GM18498 (cell line): Measurements from ENCODE around the gene ANKS1B.
"Not testable (repeated sequence)": the region's sequence is repeated elsewhere in the genome, so short reads cannot be mapped to it uniquely, and the experiment has no call there.

Experiments
- ATAC-seq: cut with Tn5 transposase; IDR thresholded peaks from one replicate; pipeline ENCODE4 v1.9.1; 2021; ENCODE audit warnings: mild to moderate bottlenecking, moderate library complexity; ENCODE audit not compliant: unreplicated experiment

Gene ANKS1B

DNA sequence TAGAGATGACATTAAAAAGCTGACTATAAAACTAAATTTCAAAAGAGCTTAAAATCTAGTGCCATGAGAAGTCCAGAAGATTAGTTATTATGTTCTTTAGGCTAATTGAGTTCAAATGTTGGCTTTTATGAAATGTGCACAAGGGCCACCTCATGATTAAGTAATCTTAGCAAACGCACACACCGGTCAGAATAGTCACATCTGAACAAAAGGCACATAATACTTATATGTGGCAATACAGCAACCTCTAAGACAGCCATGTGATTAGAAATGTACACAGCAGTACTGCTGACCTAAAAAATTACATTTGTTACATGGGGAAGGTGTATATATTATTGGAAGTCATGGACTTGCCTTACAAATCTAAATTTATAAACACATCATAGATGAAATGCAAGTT is 681.9 kb downstream of the ANKS1B start:
- no peak for ATAC-seq

DNA sequence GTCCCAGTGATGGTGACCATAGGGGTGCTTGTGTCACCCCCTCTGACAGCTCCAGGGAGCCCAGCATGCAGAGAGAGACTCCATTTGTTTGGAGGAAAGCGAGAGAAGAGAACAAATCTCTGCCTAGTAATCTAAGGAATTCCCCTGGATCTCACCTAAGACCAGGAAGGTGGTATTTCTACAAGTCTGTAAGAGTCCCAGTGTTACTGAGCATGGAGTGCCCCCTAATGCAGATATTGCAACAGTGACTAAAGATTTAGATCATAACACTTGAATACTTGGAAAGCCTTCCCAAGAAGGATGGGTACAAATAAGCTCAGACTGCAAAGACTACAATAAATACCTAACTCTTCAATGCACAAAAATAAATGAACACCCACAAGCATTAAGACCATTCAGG is 697.6 kb downstream of the ANKS1B start:
- ATAC-seq: no peak

DNA sequence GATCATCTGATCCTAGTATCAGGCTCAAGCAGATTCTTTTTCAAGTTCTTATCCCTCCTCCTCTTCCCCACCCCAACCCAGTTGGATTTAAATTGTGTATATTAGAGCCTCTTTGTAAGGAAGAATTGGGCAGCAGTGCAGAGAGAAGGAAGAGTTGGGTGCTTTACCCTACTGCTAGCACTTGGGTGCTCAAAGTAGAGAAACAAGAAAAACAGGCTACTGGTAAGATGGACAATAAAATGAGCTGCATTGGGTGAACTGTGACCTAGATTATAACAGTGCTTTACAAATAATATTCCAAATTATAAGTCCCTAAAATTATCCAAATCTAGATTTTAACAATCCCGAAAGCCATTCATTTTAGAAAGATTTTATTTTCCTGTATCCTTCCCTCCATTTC is 700.6 kb downstream of the ANKS1B start:
- ATAC-seq: no peak

DNA sequence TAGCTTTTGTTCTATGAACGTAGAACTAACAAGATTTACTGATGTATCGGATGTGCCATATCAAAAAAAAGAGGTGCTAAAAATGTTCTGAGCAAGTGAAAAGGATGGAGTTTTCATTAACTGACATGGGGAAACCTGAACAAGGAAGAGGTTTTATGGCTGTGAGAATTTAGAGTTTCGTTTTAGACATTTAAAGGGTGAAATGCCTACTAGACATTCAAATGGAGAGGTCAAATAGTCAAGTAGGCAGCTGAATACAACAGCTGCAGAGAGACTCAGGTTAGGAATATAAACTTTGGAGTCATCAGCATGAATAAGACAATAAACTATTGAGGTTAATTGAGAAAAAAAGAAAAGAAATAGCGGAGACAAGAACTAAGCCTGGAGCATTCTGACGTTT is 702.1 kb downstream of the ANKS1B start:
- ATAC-seq: no peak

DNA sequence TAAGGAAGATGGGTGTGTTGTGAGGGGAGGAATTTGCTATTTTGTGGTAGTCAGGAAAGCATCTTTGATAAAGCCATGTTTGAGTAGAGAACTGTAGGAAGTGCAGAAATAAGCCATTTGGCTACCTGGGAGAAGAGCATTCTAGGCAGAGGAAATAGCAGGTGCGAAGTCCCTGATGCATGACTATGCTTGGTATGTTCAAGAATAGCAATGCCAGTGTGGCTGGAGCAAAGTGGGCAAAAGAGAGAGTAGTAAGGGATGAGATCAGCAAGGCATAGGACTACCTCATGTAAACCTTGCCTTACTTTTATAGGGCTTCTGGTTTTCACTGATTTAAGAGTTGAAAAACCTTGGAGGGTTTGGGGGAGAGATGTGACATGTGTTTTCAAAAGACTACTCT is 702.6 kb downstream of the ANKS1B start:
- ATAC-seq: no peak

DNA sequence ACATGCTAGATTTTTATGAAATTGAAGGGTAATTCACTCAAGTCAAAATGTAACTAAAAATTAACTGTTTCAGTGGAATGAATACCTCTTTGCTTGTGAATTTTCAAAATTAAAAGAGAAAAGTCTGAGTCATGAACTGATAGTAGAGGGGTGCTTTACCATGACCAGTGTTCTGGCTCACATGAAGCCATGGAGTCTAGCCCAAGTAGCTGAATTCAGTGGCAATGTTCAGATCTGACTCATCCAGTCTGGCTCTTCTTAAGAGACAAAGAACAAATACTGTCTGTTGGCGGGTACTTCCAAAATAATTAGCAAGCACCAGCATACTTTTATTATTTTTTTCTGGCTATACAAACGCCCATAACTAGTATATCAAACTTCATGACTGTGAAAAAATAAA is 703.5 kb downstream of the ANKS1B start:
- ATAC-seq: no peak

DNA sequence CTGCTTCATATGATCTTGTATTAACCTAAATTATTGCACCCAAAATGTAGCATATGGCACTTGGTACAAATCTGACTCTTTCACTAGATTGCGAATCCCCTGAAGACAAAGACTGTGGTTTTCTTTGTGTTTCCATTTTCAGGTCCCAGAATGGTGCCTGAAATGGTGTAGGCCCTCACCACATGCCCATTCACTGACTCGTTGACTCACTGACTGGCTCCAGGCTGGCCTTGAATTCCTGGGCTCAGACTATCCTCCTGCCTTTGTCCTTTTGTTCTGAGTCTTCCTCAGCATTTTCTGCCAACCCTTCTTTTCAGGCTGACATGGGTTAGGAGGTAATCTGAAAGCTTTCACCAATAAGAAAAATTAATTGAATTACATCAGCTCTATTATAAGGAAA is 705.8 kb downstream of the ANKS1B start:
- no peak for ATAC-seq

DNA sequence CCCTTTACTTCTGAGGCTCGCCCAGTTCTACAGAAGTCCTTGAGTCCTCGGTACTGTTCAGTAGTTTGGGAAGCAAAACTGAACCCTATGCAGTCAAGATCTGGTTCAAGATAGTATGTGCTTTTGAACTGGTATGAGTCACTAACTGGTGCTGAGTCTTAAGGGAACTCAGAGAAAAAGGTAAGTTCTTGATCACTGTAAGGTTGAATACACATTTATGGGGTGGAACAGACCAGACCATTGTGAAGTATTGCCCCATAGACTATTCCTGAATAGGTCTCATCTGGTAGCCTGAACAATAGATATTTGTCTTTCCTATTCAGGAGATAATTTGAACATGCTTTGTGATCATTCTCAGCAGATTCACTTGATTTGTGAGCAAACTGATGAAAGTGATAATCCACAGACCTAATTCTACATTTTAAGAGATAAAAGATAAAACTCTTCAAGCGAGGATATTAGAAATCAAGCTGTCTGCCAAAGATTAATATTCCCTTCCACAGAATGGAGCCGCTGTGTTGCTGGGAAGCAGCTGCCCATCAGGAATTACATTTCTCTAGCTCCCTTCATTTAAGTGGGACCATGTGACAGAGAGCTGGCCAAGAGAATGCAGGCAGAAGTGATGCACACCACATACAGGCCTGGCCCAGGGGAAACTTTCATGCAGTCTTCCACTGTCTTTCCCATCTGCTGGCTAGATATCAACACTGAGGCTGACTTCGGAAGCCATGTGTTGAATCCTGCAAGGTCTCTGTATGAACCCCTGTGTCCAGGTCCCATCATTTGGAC is 707.0 kb downstream of the ANKS1B start:
- ATAC-seq: no peak

DNA sequence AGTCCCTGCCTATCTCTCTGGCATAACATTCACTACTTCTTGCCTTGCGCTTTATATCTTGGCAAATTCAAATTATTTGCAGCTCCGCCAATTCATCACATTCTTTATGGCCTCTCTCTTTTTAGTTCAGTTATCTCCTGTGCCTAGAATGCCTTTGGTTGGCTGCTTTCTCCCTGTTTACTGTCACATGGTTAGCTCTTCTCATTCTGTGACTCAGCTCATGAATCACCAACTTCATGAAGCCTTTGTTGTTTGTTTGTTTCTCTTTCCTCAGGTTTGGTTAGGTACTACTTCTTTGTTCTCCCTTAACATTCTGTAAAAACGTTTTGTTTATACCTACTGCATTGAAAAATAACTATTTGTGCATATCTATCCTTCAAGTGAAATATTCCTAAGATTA is 713.7 kb downstream of the ANKS1B start:
- ATAC-seq: no peak

DNA sequence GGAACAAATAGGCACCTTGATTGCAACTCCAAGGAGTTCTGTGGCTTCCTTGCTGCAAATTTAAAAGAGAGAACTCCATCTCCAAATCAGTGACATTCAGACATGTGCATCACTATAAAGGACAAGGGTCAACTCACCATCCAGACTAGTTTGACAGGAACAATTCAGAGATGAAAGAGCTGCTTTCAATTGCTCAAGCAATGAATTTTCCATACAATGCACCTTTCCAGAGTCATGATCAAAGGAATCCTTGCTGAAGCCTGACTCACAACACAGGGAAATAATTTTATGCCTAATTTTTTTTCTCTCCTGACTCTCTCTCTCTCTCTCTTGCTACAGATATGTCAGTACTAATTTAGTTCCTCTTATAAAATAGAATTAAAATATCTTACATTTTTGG is 717.7 kb downstream of the ANKS1B start:
- no peak for ATAC-seq

DNA sequence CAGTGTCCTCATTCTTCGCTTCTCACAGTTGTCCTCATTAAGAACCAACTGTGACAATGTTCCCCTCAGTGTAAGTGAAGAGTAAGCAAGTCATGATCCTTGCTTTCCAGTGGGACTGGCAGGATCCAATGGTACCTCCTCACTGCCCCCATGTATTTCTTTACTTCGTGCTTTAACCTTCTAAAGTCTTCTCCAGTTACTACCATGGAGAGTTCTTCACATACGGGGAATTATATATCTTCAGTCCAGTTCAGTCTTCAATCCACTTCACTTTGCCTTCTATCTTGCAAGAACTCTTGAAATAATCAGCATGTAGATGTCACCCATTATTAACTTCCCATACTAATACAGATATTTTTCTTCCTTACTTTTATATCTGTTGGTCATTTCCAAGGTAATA is 719.1 kb downstream of the ANKS1B start:
- no peak for ATAC-seq

DNA sequence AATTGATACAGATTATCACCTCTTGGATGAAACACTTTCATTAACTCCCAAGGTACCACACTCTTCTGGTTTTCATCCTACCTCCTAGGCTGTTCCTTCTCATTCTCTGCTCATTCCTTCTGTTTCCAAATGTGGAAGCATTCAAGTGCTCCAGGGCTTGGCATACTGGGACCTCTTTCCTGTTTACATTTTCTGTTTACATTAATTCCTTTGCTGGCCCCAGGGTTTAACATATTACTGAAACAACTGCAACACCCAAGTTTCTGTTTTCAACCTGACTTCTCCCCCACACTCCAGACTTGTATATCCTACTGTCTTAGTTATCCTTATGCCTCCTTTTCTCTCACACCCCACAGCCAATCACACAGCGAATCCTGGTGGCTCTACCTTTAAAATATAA is 723.5 kb downstream of the ANKS1B start:
- no peak for ATAC-seq

DNA sequence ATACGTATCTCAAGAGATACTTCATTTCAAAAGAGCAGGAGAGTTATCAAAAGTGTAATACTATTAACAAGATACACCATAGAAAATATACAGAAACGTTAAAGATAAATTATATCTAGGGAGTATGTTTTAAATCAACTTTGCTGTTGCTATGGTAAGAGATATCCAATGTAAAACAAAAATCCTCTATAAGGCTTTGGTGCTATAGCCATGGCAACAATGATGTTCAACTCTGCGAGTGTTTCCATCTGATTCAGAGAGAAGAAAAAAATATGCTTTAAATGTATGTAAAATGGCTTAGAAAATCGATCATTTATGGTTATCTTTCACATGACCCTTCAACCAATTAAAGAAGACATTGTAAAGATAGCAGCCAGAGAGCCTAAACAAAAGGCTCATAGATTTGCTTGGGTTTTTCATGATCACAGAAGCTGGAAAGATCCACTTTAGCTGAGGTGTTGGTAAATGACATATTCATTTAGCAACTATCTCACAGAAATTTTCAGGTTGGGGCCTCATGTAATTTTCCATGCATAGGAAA is 724.2 kb downstream of the ANKS1B start:
- ATAC-seq: no peak

DNA sequence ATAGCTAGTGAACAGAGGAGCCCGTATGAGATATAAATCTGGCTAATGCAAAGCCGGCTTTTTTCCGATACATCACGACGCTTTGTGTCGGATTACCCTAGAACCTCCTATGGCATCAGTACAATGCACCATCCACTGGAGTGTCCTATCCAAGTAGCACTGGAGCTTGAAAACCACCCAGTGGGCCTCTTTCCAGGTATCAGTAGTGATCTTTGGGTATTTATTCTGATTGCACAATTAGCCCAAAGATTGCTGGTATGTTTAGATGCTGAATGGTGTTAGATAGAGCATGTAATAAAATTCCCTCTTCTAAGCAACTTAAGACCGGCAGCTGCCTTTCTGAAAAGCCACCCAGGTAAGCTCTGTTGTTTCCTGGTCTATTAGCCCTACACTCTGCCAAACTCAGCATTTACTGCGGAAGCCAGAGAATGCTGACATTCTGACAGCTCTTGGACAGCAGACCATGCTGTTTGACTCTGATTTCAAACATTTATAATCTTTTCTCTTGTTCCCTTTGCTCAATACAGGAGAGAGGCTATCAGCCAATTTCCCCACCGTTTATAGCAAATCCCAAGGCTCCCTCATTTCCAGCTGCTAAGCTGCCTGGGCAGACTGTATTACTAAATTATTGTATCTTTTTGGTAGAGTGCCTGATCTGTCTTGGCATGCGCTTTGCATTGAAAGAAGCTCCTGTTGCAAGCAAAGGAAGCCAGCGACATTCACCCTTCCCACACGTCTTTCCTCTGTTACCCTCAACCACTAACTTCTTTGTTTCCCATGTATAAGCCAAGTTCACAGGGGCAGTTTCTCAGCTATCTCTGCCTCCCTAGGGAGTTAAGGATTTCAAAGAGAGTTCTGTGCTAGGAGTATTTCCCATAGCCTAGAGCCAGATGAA is 725.4 kb downstream of the ANKS1B start:
- ATAC-seq: no peak

DNA sequence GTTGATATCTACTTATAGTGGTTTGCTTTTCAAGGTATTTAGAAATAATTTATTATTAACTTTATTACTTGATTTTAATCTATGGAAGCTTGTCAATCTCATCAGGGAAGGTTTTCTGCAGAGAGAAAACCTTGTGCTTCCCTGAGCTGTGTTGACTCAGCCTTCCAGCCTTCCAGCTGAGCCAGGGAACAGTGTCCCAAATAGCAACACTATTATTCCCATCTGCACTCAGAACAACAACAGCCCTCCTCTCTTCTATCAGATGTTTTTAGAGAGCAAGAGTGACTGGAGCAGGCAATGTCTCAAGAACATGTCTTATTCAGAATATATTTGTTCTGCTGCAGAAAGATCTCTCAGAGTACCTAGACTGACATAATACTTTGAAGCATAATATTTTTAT is 727.1 kb downstream of the ANKS1B start:
- no peak for ATAC-seq

DNA sequence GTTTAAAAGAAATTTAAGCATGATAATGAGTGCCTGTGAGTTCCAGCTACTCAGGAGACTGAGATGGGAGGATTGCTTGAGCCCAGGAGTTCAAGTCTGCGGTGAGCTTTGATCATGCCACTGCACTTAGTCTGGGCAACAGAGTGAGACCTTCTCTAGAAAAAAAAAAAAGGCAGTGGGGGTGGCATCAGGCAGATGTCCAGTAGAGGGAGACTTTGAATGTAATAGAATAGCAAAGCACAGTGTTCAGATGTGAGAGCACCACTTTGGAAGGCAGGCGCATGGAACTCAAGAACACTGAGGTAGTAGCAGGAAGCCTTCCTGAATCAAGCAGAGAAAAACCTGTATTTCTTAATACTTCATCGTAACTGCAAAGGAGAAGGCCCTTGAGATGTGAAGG is 731.7 kb downstream of the ANKS1B start:
- no peak for ATAC-seq

DNA sequence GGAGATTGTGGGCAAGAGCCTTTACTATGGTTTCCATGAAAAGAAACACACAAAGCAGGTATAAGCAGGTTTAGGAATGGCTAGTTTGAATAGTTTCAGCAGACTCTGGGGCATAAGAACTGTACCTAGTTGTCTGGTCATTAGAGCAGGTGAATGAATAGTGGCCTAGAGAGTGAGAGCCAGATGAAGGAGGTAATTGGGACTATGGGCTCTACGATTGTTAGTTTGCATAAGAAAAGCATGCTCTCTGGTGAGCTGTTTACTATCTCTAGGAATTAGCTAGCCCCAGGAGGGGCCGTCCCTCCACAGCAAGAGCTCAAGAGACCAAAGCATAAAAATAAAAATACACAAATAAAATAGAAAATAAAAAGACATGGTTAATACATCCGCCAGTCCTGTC is 734.6 kb downstream of the ANKS1B start:
- ATAC-seq: no peak

DNA sequence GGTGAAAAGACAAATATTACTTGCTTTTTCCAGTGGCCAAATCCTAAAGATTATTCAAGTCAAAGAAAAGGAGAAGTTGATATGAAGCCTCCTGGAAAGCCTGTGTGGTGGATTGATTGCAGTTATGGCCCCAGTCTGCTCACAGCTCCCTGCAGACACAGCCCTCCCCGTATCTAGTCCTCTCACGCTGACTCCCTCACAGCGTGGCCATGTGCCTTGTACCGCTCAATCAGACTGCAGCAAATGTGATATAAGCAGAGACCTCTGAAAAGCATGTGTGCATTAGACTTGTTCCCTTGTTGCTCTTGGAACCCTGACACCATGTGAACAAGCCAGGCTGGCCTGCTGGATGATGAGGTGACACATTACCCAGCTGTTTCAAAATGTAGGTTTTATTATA is 735.2 kb downstream of the ANKS1B start:
- no peak for ATAC-seq

DNA sequence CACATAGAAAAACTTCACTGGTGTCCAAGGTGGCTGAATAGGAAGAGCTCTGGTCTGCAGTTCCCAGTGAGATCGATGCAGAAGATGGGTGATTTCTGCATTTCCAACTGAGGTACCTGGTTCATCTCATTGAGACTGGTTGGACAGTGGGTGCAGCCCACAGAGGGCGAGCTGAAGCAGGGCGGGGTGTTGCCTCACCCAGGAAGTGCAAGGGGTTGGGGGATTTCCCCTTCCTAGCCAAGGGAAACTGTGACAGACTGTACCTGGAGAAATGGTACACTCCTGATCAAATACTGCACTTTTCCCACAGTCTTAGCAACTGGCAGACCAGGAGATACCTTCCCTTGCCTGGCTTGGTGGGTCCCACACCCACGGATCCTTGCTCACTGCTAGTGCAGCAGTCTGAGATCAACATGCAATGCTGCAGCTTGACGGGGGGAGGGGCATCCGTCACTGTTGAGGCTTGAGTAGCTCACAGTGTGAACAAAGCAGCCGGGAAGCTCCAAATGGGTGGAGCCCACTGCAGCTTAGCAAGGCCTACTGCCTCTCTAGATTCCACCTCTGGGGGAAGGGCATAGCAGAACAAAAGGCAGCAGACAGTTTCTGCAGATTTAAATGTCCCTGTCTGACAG is 746.7 kb downstream of the ANKS1B start:
- not testable (repeated sequence) for ATAC-seq

DNA sequence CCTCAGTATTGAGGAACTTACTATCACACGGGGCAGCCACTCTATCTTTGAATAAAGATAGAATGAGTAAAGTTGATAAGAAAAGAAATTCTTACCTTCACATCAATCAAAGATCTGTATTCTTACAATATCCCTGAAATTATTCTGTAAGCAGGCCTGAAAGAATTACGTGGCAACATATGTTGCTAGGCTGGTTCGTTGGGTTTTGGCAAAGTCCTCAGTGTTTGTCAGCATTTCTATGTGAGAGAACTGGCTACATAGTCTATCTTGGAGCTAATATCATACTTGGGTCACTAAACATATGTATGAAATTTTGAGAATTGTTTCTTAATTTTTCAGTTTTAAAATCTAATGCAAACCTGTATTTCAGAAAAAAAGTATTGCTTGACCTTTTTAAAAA is 749.4 kb downstream of the ANKS1B start:
- no peak for ATAC-seq

DNA sequence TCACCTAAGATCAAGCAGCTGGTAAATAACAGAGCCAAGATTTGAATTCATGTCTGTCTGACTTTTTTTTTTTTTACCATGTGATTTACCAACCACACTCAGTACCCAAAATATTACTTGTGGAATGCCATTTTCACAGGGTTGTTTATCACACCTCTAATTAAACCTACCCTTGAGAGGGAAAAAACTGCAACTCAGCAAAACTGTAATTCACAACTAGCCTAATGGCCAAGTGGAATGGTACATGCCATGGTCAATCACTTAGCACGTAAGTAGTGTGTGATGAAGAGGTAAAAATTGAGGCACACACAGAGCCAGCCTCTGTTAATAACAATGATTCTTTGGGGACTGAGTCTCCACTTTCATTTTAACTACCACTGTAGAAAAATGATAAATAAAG is 750.0 kb downstream of the ANKS1B start:
- ATAC-seq: no peak

DNA sequence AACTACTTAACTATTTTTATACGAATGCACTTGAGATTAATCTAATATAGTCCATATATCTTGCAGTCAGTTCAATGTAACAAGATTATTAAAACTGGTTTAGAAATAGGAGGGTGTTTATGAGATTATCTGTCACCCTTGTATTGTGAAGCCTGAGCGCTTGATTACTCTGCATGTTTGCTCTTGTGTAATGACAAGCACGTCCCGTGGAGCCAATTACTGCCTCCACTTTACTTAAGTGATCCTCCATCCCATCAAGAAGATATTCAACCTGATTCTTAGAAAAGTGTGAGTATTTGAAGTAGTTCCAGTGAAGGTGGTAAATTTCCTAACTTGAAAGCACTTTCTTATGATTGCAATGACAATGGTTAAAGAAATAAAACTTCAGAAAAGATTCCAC is 752.4 kb downstream of the ANKS1B start:
- no peak for ATAC-seq
